GM21390 (cell line): ENCODE measurements around the gene GAK.

Experiments
- ATAC-seq: cut with Tn5 transposase; IDR thresholded peaks from one replicate; pipeline ENCODE4 v1.9.1; 2021; ENCODE audit not compliant: unreplicated experiment

GAK gene

GRCh38 chr4:832108-832507 lies 100.0 kb downstream of the GAK start:
- no peak for ATAC-seq

DNA sequence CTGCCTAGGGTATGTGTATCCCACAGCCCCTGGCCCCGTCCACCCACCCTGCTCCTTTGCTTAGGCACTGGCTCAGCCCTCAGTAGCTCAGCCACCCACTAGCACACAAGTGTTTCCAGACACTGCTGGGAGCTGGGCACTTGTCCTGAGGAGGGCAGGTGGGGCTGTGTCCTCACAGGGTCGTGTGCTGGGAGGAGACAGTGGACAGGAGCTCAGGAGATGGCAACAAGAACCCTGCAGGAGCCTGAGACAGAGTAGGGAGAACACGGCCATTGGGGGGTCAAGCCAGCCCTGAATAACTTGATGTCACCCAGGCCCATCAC lies 100.7 kb downstream of the GAK start:
- no peak for ATAC-seq

DNA sequence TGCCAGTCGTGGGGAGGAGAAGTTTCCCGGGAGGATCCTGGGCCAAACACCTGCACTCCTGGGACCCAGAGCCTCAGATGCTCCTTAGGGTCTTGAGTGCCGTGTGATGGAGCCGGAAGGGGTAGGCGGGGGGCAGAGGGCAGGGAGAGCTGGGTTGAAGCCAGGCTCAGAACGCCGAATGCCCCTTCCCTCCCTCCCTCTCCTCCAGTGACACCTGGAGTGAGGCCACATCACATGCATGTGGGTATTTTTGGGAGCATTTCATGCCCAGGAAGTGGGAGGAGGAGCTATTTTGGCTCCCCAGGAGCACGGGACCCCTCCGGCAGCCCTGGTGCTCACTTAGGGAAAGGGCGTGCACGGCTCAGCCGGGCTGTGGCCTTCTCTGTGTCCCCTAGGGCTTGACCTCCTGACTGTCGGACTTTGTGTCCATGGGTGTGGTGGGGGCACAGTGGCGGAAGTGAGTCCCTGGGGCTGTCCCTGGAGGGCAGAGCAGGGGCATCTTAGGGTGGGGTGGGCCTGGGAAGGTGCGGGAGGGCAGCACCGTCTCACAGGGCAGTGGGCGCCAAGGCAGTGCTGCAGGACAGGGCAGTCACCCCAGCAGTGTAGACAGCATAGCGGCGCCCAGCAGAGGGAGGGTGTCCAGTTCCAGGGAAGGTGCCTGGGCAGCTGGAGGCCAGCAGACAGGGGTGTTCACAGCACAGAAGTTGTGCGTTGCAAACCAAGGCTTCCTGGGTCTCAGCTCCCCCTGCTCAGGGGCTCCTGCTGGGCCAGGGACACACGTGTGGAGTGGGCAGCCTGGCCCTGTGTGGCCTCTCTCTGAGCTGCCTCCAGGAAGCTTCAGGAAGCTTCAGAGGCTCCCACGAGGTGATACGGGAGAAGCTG lies 101.3 kb downstream of the GAK start:
- ATAC-seq, result no peak

DNA sequence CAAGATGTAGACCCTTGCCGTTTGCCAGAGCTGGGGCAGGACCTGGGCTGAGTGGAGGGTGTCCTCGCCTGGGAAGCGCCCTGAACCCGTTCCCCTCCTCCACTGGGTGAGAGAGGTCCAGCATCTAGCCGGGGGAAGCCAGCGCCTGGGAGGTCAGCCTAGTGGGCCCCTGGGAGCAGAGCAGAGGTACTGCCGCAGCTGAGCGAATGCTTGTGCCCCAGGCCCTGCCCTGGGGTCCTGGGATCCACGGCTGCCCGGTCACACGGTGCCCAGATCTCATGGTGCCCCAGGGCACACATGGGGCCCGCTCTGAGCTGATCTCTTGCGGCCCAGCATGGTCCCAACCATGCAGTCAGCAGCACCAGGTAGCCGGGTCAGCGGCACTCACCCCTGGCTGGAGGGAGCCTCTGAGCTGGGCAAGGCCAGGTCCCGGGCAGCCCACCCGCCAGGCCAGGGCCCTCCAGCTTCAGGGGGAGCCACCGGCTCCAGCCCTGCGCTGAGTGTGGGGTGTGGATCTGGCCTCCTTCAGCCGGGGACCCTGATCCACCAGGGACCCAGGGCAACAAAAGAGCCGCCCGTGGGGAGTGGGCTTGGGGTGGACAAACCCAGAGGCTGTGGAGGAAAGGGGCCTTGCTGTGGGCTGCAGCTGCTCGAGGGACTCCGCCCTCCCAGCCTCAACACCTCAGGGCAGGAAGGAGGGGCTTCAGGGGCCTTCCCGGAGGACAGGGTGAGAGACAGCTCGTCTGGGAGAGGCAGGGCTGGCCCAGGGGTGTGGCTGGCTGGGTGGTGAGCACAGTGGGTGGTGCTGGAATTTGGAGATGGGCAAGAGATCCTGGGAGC lies 102.1 kb downstream of the GAK start:
- no peak for ATAC-seq

DNA sequence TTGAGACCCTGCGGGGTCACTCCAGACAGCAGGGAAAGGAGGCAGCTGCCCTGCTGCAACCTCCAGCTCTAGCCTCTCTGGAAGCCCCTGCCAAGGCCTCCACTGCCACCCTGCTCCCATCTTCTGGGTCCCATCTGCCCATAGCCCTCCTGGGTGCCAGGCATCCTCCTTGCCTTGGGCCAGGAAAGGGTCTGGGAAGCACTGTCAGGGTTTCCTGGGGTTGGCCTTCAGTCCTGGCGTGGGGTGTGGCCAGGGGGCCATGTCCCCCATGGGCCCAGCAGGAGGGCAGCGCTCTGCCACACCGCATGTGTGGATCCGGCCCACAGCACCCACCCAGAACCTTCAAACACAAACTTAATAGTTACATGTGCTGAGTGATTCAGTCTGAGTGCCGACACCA lies 102.8 kb downstream of the GAK start:
- ATAC-seq, result no peak

- ATAC-seq, result no peak
Measured at GRCh38 chr4:828641-829271, 103.4 kb downstream of the GAK start.

GRCh38 chr4:827209-828081 lies 104.7 kb downstream of the GAK start:
- no peak for ATAC-seq

DNA sequence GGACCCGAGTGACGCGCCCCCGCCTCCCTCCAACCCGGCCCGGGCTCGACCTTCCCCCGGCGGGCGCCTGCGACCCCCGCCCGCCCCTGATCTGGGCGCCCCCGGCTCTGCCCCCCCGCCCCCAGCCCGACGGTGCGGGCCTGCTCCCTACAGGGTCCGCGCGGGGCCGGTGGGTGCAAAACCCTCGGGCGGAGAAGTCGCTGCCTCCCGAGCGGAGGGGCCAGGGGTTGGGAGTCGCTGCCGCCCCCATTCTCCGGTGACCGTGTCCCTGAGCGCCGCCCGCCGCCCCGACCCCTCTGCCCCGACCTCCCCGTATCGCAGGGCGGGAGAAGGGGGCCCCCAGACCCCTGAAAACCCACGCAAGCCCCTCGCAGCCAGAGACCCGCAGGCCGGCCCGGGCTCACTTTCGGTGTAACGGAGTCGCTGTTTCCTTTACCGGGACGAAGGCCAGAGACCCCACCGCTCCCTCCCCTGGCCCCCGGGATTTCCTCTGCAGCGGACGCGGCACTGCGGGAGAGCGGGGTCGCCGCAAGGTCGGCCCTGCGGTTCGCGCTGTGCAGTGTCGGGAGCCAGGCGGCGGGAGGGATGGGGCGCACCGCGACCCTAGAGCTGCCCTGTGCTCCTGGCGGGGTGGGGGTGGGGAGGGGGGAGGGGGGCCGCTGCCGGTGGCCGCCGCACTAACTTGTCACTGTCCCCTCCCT lies 105.5 kb downstream of the GAK start:
- no peak for ATAC-seq

GRCh38 chr4:825971-826330 lies 106.2 kb downstream of the GAK start, which contains the start of gene CPLX1:
Gene CPLX1, minus strand, starts transcription at chr4:826129. Its CDS starts 1,607 bp downstream, at chr4:824522.
- no peak for ATAC-seq

GRCh38 chr4:825063-825970 lies 106.8 kb downstream of the GAK start:
- no peak for ATAC-seq

- ATAC-seq, result no peak
Measured at GRCh38 chr4:824461-825062, 107.6 kb downstream of the GAK start.

GRCh38 chr4:823761-824460 lies 108.2 kb downstream of the GAK start:
- ATAC-seq, result no peak

DNA sequence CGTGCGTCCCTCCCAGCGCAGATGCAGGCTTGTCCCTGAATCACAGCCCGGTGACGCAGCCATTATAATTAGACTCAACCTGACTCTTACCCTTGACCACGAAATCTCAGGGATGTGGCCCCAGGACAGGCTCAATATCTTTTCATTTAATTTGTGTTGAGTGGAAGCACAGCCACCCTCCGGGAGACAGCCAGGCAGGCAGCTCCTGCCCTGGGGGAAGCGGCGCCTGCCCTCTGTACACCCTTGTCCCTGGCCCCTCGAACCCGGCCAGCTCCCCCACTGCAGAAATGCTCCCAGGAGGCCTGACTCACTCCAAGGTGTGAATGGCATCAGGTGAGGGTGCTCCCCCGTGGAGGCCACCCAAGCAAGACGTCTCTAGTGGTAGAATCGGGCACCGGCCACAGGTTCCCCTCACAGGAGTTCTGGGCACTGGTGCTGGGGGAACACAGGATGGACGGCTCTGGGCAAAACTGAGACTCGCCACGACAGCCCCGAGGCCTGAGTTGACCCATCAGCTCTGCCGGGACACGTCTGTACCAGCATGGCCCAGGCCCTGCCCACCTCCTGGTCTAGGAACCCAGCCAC lies 108.8 kb downstream of the GAK start:
- ATAC-seq, result no peak

- ATAC-seq, result no peak
Measured at GRCh38 chr4:822361-823175, 109.5 kb downstream of the GAK start.

DNA sequence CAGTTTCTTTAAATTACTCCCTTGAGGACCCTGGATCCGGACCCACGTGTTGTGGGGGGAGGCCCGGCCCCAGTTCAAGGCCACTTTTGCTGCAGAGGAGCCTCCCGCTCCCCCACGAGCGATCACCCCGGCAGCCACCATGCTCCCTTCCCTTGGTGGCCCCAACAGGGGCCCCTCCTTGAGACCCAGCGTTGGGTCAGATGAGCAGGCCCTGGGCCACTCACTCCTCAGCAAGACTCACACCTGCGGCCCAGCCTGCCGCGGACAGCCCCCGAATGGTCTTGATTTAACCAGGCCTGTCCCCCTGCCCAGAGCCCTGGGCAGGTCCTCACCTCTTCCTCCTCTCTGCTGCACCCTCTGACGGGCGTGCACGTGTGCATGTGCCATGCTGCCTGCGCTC lies 110.5 kb downstream of the GAK start:
- ATAC-seq, result no peak

GRCh38 chr4:821181-821591 lies 110.9 kb downstream of the GAK start:
- no peak for ATAC-seq
